ENCODE measurements around the gene ANKRD17. TPM values are rescaled to one million over a fixed set of nuclear protein-coding genes. Genes with fewer than 3 reads are reported as not detected.
"Not testable (repeated sequence)": the region's sequence is repeated elsewhere in the genome, so short reads cannot be mapped to it uniquely, and the experiment has no call there.

Gene ANKRD17
- total RNA-seq, 2 experiments from 2014 or later = 43.2 to 44.7 TPM

DNA sequence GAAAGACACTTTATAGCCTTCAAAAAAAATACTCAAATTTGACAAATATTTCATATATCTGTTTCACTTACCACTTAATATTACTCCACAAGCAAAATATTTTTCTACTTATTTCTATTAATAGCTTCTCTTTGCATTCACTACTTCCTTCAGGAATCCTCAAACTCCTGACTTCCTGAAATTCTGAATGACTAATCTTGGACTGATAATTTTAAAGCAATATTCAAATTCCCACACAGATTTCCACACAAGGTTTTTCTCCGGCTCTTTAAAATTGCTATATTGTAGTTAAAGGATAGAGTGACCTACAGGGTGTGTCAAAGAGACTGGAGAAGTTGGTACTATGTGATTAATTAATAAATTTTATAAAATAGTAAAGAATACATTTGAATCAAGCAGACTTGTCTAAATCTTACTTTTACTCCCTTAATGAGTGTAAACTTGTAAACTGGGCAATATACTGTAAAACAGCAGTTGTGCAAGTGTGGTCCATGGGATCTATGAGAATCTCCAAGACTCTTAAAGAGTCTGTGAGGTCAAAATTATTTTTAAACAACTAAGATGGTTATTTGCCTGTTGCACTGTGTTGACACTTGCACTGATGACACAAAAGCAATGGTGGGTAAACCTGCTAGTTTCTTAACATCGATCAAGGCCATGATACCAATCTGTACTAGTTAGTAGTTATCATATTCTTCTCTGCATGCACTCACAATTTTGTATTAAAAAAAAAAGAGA is 44.5 kb downstream of the ANKRD17 start:
- Mint-ChIP-seq H3K27ac (no peak overlapping the region), H3K4me1 (ENCODE audit: low read depth) (peaks cover 38% of the 10 kb centered on the region), H3K4me3 (no peak overlapping the region), H3K27me3 (no peaks in the 10 kb centered on the region), H3K9me3 (no peaks in the 10 kb centered on the region), H3K36me3 (peaks cover 21% of the 10 kb centered on the region)
- ChIA-PET CTCF (interaction anchor here (1.0 kb wide), 1 partner anchor 14 kb away, joined by 3 read pairs; no protein-coding TSS in a partner anchor), POLR2A (no interaction called here)
- intact Hi-C loops (cut with micrococcal nuclease) = no loop called here
- no peak for DNase-seq

GRCh38 chr4:73212982-73213730 is 45.4 kb downstream of the ANKRD17 start:
- POLR2A ChIA-PET = interaction anchor here (2.0 kb wide), 1 partner anchor 10 kb away, joined by 7 read pairs; no protein-coding TSS in a partner anchor
- DNase-seq = no peak
- Mint-ChIP-seq H3K27me3 (no peaks in the 10 kb centered on the region), H3K9me3 (no peaks in the 10 kb centered on the region), H3K36me3 (peaks cover 26% of the 10 kb centered on the region), H3K27ac (no peak overlapping the region), H3K4me3 (no peak overlapping the region), H3K4me1 (ENCODE audit: low read depth) (peaks cover 35% of the 10 kb centered on the region)
- intact Hi-C loops (cut with micrococcal nuclease) = no loop called here
- CTCF ChIA-PET = interaction anchor here (1.0 kb wide), 1 partner anchor 13 kb away, joined by 3 read pairs; no protein-coding TSS in a partner anchor

DNA sequence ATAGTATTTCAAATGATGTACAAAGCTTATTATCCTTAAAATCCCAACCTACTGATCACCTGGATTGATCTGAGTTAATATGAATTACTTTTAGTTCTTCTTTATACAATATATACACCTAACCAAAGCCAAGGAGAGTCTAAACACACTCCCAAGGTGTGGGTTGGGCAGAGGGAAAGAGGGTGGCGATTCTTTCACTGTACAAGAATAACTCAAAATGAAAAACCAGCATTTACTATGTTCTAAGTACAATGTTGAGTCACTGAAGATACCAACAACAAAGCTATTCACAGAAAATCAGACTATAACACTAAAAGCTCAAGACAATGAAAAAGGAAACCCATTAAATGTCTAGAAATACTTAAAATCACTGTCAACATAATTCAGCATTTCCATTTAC is 46.6 kb downstream of the ANKRD17 start:
- CTCF ChIA-PET = no interaction called here
- POLR2A ChIA-PET = interaction anchor here (0.6 to 2.0 kb wide), 2 partner anchors 11 to 20 kb away, joined by 3 to 7 read pairs; no protein-coding TSS in a partner anchor
- Mint-ChIP-seq H3K36me3 (peaks cover 26% of the 10 kb centered on the region), H3K9me3 (no peaks in the 10 kb centered on the region), H3K4me1 (ENCODE audit: low read depth) (peaks cover 36% of the 10 kb centered on the region), H3K27ac (no peak overlapping the region), H3K4me3 (no peak overlapping the region), H3K27me3 (no peaks in the 10 kb centered on the region)
- DNase-seq = peak; percentile 17
- intact Hi-C loops (cut with micrococcal nuclease) = no loop called here

- no peak for DNase-seq
- POLR2A ChIA-PET = interaction anchor here (0.7 kb wide), 1 partner anchor 129 kb away, joined by 3 read pairs; no protein-coding TSS in a partner anchor
- peaks cover 38% of the 10 kb centered on the region for H3K36me3 Mint-ChIP-seq
- CTCF ChIA-PET = no interaction called here
- H3K27ac Mint-ChIP-seq = no peak overlapping the region
- peaks cover 3% of the 10 kb centered on the region for H3K9me3 Mint-ChIP-seq
- H3K4me3 Mint-ChIP-seq = no peak overlapping the region
- intact Hi-C loops (cut with micrococcal nuclease) = no loop called here
- peaks cover 44% of the 10 kb centered on the region for H3K4me1 Mint-ChIP-seq (ENCODE audit: low read depth)
- no peaks in the 10 kb centered on the region for H3K27me3 Mint-ChIP-seq
Observed at GRCh38 chr4:73208376-73208775, 50.2 kb downstream of the ANKRD17 start.

DNA sequence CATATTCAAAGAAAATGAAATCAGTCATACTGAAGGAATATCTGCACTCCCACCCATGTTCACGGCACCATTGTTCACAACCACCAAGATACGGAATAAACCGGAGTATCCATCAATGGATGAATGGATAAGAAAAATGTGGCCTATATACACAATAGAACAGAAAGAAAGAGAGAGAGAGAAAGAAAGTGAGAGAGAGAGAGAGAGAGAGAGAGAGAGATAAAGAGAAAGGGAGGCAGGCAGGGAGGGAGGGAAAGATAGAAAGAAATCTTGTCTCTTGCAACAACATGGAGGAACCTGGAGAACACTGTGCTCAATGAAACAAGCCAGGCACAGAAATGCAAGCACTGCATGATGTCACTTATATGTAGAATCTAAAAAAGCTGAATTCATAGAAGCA is 52.4 kb downstream of the ANKRD17 start:
- Mint-ChIP-seq H3K4me1 (ENCODE audit: low read depth) (peaks cover 43% of the 10 kb centered on the region), H3K27ac (no peak overlapping the region), H3K36me3 (peaks cover 44% of the 10 kb centered on the region), H3K4me3 (no peak overlapping the region), H3K27me3 (no peaks in the 10 kb centered on the region), H3K9me3 (peaks cover 14% of the 10 kb centered on the region)
- DNase-seq = no peak
- POLR2A ChIA-PET = no interaction called here
- CTCF ChIA-PET = no interaction called here
- intact Hi-C loops (cut with micrococcal nuclease) = no loop called here

- H3K27ac Mint-ChIP-seq = no peak overlapping the region
- intact Hi-C loops (cut with micrococcal nuclease) = no loop called here
- H3K36me3 Mint-ChIP-seq = peaks cover 41% of the 10 kb centered on the region
- H3K27me3 Mint-ChIP-seq = no peaks in the 10 kb centered on the region
- H3K4me3 Mint-ChIP-seq = no peak overlapping the region
- H3K9me3 Mint-ChIP-seq = peaks cover 14% of the 10 kb centered on the region
- DNase-seq = no peak
- ChIA-PET CTCF (interaction anchor here (0.7 to 1.3 kb wide), 2 partner anchors 9 to 52 kb away, joined by 3 to 4 read pairs; no protein-coding TSS in a partner anchor), POLR2A (no interaction called here)
- peaks cover 41% of the 10 kb centered on the region for H3K4me1 Mint-ChIP-seq (ENCODE audit: low read depth)
Observed at GRCh38 chr4:73205482-73205881, 53.1 kb downstream of the ANKRD17 start.

DNA sequence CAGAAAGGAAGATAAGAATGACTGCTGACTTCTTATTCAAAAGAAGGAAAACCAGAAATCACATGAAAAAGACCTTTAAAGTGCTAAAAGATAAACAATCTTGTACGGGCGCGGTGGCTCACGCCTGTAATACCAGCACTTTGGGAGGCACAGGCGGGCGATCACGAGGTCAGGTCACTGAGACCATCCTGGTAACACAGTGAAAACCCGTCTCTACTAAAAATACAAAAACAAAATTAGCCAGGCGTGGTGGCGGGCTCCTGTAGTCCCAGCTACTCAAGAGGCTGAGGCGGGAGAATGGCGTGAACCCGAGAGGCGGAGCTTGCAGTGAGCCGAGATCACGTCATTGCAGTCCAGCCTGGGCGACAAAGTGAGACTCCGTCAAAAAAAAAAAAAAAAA is 54.6 kb downstream of the ANKRD17 start:
- H3K4me1 Mint-ChIP-seq (ENCODE audit: low read depth) = peaks cover 35% of the 10 kb centered on the region
- H3K9me3 Mint-ChIP-seq = peaks cover 14% of the 10 kb centered on the region
- H3K27ac Mint-ChIP-seq; H3K27me3 Mint-ChIP-seq; intact Hi-C loops (cut with micrococcal nuclease); DNase-seq; POLR2A ChIA-PET; H3K4me3 Mint-ChIP-seq: not testable (repeated sequence)
- CTCF ChIA-PET = interaction anchor here (1.3 kb wide), 1 partner anchor 53 kb away, joined by 4 read pairs; no protein-coding TSS in a partner anchor
- peaks cover 37% of the 10 kb centered on the region for H3K36me3 Mint-ChIP-seq

DNA sequence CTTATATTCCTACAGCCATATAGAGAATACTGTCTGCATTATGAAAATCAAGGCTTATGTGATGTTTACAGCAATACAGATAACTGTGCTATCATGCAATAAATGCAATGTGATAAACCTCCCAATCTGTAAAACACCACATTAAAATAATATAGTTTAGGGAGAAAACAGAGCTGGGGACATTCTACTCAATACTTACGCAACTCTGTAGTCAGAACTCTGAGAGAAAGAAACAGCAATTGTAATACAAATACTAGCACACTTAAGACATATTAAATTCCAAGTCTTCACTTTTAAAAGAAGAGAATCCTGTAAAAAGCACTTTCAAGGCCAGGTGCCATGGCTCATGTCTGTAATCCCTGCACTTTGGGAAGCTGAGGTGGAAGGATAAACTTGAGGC is 61.4 kb downstream of the ANKRD17 start:
- CTCF ChIA-PET = interaction anchor here (0.9 kb wide), 1 partner anchor 19 kb away, joined by 3 read pairs; no protein-coding TSS in a partner anchor

GRCh38 chr4:73194064-73194463 is 64.5 kb downstream of the ANKRD17 start:
- Mint-ChIP-seq H3K9me3 (no peaks in the 10 kb centered on the region), H3K4me1 (ENCODE audit: low read depth) (peaks cover 31% of the 10 kb centered on the region), H3K4me3 (no peak overlapping the region), H3K36me3 (peaks cover 17% of the 10 kb centered on the region), H3K27ac (no peak overlapping the region), H3K27me3 (no peaks in the 10 kb centered on the region)
- no peak for DNase-seq
- ChIA-PET POLR2A (no interaction called here), CTCF (no interaction called here)
- intact Hi-C loops (cut with micrococcal nuclease) = no loop called here

More for the DNA sequence above, 61.4 kb downstream of the ANKRD17 start:
- H3K4me1 Mint-ChIP-seq (ENCODE audit: low read depth) = peaks cover 32% of the 10 kb centered on the region
- H3K4me3 Mint-ChIP-seq = no peak overlapping the region
- peaks cover 7% of the 10 kb centered on the region for H3K36me3 Mint-ChIP-seq
- no peaks in the 10 kb centered on the region for H3K9me3 Mint-ChIP-seq
- intact Hi-C loops (cut with micrococcal nuclease) = no loop called here
- H3K27me3 Mint-ChIP-seq = no peaks in the 10 kb centered on the region
- no peak for DNase-seq
- POLR2A ChIA-PET = no interaction called here
- no peak overlapping the region for H3K27ac Mint-ChIP-seq

DNA sequence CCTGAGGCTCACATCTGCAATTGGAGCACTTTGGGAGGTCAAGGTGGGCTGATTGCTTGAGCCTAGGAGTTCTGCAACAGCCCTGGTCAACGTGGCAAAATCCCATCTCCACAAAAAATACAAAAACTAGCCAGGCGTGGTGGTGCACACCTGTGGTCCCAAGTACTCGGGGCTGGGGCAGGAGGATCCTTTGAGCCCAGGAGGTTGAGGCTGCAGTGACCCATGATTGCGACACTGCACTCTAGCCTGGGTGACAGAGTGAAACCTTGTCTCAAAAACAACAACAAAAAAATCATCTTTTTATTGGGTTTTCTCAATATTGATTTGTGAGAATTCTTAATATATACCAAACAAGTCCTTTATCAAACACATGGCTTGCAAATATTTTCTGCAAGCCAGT is 64.9 kb downstream of the ANKRD17 start:
- intact Hi-C loops (cut with micrococcal nuclease) = no loop called here
- DNase-seq = no peak
- H3K27ac Mint-ChIP-seq = no peak overlapping the region
- peaks cover 31% of the 10 kb centered on the region for H3K4me1 Mint-ChIP-seq (ENCODE audit: low read depth)
- H3K36me3 Mint-ChIP-seq = peaks cover 21% of the 10 kb centered on the region
- ChIA-PET CTCF (no interaction called here), POLR2A (no interaction called here)
- no peaks in the 10 kb centered on the region for H3K27me3 Mint-ChIP-seq
- H3K9me3 Mint-ChIP-seq = no peaks in the 10 kb centered on the region
- no peak overlapping the region for H3K4me3 Mint-ChIP-seq

- POLR2A ChIA-PET = no interaction called here
- Mint-ChIP-seq H3K4me1 (ENCODE audit: low read depth) (peaks cover 31% of the 10 kb centered on the region), H3K27ac (no peak overlapping the region), H3K27me3 (no peaks in the 10 kb centered on the region), H3K36me3 (peaks cover 21% of the 10 kb centered on the region), H3K9me3 (no peaks in the 10 kb centered on the region), H3K4me3 (no peak overlapping the region)
- CTCF ChIA-PET = interaction anchor here (0.7 kb wide), 1 partner anchor 369 kb away, joined by 5 read pairs; no protein-coding TSS in a partner anchor
- DNase-seq = no peak
- intact Hi-C loops (cut with micrococcal nuclease) = no loop called here
Observed at GRCh38 chr4:73193155-73193554, 65.4 kb downstream of the ANKRD17 start.

DNA sequence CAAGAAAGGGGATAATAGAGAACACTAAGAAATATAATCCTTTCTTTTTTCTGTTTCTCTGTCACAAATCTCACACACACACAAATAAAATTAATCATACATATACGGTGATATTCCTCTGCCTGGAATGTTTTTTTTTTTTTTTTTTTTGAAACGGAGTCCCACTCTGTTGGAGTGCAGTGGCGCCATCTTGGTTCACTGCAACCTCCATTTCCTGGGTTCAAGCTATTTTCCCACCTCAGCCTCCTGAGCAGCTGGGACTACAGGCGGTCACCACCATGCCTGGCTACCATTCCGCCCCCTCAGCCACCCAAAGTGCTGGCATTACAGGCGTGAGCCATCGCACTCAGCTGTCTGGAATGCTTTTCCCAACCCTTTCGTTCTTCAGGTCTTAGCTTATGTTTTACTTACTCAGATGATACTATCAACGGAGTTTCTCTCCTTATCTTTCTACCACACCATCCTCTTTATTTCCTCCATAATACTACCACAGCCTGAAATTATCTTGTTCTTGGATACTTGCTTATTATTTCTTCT is 69.3 kb downstream of the ANKRD17 start:
- no peaks in the 10 kb centered on the region for H3K27me3 Mint-ChIP-seq
- intact Hi-C loops (cut with micrococcal nuclease) = no loop called here

More for the DNA sequence above, 69.3 kb downstream of the ANKRD17 start:
- peaks cover 37% of the 10 kb centered on the region for H3K4me1 Mint-ChIP-seq (ENCODE audit: low read depth)
- ChIA-PET POLR2A (no interaction called here), CTCF (no interaction called here)
- no peak for DNase-seq
- H3K9me3 Mint-ChIP-seq = no peaks in the 10 kb centered on the region
- H3K4me3 Mint-ChIP-seq = no peak overlapping the region
- H3K36me3 Mint-ChIP-seq = peaks cover 23% of the 10 kb centered on the region
- no peak overlapping the region for H3K27ac Mint-ChIP-seq
